GM19395 (cell line): ENCODE data around the gene PKN1.
A peak's percentile ranks its signal among the peaks of the same experiment; 100 is the strongest.
"Not testable (repeated sequence)": the region's sequence is repeated elsewhere in the genome, so short reads cannot be mapped to it uniquely, and the experiment has no call there.

Source experiments
- ATAC-seq: cut with Tn5 transposase; IDR thresholded peaks from one replicate; pipeline ENCODE4 v1.9.1; 2021; ENCODE audit warnings: mild to moderate bottlenecking, moderate library complexity; ENCODE audit not compliant: unreplicated experiment

The PKN1 gene

DNA sequence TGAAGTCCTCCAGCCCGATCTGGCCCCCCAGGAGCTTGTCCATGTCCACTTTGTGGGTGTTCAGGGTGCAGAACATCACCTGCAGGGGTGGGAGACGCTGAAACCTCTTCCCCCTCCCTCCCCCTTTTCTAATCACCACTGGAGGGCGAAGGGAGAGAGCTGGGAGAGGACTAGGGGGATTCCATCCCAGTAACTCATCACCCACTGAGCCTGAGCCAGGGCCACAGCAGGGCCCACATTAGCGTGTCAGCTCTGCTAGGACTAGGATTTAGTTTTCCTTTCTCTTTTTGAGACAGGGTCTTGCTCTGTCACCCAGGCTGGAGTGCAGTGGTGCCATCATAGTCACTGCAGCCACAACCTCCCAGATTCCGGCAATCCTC lies 47.6 kb downstream of the PKN1 start:
- ATAC-seq: no peak

DNA sequence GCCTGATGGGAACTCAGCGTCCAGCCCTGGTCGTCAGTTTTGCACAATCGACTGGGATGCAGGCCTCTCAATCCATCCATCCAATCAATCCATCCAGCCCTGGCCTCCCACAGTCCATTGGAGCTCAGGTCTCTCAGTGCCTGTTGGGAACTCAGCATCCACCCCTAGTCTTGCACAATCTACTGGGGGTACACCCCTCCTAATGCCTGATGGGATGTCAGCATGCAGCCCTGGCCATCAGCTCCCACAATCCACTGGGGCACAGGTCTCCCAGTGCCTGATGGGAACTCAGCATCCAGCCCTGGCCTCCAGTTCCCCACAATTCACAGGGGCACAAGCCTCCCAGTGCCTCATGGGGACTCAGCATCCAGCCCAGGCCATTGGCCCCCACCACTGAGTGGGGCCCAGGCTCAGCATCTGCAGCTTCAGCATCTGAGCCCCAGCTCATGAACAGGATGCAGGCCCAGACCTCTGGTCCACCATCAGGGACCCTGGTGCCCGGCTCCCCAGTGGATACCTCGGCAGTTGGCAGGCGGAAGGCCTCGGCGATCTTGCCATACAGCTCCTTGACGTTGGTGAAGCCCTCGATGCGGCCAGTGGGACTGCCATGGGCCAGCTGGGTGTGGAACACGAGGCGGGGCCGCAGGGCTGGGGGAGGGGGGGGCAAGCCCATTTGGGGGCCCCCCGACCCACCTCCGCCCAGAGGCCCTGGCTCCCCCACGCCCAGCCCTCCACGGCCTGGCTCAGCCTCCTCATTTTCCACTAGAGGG lies 49.3 kb downstream of the PKN1 start:
- no peak for ATAC-seq

DNA sequence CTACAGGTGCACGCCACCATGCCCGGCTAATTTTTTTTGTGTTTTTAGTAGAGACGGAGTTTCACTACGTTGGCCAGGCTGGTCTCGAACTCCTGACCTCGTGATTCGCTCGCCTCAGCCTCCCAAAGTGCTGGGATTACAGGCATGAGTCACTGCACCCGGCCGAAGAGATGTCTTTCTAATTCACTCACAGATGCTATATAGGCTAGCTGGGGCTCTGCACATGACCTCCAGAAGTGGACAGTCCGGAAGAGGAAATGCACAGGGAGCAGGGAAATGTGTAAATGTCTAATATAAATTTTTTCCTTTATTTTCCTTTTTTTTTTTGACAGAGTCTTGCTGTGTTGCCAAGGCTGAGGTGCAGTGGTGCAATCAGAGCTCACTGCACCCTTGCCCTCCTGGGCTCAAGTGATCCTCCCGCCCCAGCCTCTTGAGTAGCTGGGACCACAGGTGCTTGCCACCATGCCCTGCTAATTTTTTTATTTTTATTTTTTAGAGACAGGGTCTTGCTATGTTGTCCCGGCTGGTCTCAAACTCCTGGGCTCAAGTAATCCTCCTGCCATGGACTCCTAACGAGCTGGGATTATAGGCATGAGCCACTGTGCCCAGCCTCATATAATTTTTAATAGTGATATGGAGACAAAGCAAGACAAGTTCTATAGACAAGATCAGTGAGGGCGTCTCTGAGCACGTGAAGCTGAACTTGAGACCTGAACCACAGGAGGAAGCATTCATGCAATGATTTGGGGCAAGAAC lies 54.4 kb downstream of the PKN1 start:
- no peak for ATAC-seq

DNA sequence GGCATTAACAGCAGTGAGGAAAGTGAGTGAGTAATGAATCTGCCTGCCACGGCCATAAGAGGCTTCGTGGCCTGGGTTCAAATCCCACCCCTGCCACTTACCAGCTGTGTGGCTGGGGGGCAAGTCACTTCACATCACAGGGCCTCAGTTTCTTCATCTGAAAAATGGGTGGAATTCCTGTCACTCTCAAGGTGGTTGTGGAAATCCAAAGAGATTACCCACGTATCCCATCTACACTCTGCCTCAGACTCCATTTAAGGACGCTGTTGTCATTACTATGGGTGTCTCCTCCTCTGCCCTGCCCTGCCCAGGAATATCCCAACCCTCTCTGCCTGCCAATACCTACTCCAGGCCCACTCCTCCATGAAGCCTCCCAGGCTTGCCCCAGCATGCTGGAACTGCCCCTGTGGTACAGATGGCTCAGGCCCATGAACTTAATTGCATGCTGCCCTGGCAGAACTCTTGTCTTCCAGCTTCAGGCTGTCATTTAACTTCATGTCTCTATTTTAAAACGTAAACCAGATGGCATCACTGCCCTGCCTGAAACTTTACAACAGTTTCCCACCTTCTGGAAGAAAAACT lies 59.7 kb downstream of the PKN1 start:
- no peak for ATAC-seq

DNA sequence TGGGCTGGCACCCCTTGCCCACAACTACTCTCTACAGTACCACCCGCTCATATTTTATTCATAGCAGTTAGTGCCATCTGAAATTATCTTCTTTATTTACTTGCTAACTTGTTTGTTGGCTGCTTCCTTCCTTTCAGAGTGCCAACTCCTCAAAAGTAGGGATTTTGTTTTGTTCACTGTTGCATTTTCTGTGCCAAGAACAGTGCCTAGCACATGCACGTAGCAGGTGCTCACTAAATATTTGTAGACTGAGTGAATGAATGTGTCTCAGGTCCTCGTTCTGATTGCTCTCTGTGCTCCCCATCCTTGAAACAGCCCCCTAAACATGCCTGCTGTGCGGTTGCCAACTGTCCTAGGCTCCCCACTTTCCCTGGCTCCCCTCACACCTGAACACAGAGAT lies 61.3 kb downstream of the PKN1 start:
- no peak for ATAC-seq

DNA sequence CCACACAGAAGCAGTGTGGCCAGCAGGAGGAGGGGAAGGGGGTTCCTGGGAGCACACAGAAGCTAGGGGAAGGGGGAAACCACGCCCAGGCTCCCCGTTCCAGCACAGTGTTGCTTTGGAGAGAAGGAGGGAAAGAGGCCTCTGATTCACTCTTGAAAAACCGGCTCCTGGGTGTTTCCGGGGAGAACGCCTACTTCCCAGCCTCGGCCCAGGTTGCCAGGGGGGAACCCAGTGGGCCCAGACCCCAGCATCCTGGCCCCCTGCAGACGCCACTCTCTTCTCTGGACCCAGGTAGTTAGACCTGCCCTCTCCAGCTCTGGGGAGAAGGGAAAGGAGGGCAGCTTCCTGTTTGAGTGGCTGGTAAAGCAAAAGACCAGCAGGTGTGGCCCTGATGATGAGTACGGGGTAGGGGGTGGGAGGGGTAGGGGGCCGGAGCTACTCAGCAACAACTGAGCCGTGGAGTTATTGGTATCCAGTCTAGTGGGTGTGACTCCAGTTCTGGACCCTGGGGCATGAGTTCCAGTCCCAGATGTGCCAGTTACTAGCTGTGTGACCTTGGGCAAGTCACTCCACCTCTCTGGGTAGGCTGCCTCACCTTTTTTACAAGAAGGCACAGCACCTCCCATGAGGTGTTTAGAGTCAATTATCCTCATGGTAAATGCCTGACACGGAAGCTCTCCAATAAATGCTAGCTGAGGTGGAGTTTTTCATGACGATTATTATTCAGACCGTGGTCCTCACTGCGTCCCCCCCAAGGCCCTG lies 62.0 kb downstream of the PKN1 start:
- ATAC-seq: no peak

DNA sequence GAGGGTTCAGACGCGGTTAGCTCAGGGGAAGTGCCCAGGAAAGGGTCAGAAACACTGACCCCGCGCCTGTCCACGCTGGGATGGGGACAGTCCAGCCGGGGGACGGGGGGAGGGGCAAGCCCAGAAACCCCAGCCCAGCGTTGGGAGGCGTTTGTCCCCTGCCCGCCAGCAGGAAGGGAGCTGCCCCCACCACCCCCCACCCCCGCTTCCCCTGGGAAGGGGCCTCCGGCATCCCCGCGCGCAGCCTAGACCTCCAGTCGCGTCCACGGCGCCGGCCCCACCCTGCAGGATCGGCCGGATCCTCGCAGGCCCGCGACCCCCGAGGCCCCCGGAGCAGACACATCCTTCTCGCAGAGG lies 62.5 kb downstream of the PKN1 start:
- ATAC-seq: no peak

DNA sequence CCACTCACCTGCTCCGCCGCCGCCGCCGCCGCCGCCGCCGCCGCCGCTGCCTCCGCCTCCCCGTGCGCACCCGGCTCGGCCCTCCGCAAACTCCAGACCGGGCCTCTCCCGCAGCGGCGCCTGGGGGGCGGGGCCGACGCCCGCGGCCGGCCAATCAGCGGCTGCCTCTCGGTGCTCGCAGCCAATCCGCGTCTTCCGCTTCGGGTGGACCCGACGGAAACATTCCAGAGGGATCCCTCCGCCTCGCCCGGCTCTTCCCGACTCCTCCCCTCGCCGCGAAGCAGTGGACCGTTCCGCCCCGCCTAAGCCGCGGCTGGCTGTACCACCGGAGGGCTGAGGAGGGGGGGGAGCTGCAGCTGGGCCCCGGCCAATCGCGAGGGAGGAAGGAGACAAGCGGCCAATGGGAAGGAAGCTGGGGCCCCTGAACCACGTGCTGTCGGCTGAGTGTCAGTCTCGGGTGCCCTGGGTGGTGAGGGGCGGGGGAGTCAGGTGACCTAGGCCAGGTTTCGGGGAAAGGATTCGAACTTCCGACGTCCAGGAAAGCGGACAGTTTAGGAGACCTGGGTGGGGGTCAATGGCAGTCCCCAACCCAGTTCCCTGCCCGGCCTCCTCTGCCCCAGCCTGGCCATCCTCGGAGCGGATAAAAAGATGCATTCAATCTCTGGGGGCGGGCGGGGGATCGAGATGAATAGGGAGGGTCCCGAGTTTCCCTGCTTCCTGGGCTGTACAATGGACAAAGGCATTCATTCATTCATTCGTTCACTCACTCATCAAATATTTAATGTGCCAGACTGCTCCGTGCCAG lies 63.1 kb downstream of the PKN1 start, which contains the start of gene GIPC1:
TSS of gene GIPC1 (minus strand) at position 99 of the 805 bp plus-strand sequence. CDS start 13,151 bp downstream, outside the sequence.
- peak; percentile 66 for ATAC-seq

DNA sequence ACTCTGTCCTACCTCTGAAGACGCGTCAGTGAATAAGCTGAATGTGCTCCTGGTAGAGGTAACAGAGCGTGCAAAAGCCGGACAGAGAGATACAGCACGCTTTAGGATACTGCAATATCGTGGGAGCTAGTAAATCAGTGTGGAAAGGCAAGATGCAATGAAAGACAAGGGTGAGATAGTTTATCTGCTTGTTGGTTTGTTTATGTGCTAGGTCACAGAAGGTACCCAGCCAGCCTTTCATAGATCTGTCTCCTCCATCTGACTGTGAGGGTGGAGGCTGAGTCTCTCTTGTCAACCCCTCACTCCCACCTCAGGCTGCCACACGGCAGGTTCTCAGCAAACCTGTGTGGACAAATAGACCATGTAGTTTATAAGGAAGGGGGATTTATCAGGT lies 63.7 kb downstream of the PKN1 start:
- no peak for ATAC-seq

DNA sequence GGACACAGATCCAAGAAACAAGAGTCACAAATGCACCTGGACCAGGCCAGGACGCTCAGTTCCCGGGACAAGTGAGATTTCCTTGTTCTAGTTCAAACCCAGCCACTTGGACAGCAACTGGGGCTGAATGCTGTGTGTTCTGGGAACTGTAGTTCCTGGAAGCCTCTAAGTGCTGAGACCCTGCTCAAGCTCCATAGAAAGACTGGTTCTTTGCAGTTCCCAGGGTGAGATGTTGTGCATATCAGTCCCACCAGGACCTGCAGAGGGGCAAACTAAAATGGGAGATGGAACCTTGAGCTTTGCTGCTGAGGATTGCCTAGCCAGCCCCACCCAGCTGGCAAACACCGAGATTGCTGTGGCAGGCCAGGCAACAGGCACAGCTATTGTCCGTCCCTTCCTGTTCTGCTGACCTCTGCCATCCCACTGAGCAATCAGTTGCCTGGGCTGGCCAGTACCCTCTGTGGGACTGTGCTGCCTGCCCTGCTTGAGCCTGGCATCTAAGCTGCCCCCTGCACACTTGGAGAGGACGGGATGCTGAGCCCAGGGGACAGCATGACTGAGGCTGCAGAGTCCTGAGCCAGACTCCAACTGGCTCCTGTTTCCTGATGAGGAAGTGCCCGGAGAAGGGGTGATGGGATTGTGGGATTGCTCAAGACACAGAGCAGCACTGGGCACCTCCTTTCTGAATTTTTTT lies 64.3 kb downstream of the PKN1 start:
- no peak for ATAC-seq

DNA sequence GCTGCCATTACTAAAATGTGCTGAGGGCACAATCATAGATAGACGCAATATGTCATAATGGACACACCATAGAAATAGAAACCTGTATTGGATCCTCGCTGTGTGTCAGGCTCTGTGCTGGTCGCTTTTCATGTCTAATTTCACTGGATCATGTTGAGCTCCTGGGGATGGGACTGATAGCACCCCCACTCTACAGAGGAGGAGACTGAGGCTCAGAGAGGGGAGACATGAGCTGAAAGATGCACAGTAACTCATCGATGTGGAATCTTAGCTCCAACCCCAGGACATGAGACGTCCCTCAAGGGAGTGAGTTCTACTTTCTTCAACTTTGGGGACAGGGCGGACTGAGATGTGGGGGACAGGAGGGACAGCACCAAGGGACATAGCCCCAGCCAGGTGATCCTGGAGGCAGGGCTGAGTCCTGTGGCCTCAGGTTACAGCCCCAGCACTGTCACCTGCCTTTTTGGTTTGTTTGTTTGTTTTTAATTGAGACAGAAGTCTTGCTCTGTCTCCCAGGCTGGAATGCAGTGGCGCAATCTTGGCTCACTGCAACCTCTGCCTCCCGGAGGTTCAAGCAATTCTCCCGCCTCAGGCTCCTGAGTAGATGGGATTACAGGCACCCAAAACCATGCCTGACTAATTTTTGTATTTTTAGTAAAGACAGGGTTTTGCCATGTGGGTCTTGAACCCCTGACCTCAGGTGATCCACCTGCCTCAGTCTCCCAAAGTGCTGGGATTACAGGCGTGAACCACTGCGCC lies 69.4 kb downstream of the PKN1 start:
- ATAC-seq: no peak

DNA sequence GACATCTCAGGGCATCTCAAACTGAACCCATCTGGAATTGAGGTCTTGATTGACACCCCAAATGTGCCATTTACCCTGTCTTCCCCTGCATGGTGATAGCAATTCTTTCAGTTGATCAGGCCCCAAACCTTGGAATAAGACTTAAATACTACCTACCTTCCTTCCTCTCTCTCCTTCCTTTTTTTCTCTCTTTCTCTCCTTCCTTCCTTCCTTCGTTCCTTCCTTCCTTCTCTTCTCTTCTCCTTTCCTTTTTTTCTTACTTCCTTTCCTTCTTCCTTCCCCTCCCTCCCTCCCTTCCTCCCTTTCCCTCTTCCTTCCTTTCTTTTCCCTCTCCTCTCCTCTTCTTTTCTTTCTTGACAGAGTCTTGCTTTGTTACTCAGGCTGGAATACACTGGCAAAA lies 70.2 kb downstream of the PKN1 start:
- ATAC-seq: no peak

DNA sequence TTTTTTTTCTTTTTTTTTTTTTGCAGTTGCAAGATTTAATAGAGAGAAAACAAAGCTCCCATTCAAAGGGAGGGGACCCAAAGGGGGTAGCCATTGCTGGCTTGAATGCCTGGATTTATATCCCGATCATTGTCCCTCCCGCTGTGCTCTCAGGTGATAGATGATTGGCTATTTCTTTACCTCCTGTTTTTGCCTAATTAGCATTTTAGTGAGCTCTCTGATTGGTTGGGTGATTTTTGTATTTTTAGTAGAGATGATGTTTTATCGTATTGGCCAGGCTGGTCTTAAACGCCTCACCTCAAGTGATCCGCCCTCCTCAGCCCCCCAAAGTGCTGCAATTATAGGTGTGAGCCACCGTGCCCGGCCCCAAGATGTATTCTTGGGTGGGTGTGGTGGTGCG lies 71.5 kb downstream of the PKN1 start:
- ATAC-seq: not testable (repeated sequence)

DNA sequence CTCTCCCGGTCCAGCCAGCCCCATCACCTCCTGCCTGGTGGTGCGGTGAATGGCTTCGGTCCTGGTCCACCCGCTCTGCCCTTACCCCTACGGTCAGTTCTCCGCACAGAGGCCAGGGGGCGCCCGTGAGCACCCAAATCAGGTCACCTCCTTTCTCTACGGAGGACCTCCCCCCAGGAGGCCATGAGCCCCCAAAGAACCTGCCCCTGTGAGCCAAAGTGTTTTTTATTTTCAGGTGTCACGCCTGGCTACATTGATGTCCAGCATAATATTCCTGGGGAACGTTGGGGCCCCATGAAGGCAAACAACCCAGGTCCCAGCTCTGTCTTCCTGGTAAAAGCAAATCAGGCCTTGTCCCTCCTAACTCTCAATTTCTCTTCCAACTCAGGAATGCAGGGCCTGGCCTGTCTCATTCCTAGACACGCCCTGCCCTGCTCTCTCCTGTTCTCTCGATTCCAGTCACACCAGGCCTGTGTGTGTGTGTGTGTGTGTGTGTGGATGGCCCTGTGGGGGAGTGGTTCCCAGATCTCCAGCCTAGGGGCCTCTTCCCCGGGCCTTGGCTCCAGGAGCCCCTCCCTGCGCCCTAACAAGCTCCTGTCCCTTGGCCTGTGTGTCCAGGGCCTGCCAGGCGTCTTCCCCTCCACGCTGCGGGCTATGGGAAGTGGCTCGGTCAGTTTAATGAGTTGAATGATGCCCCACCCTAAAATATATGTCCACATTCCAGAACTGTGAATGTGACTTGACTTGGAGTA lies 72.6 kb downstream of the PKN1 start:
- no peak for ATAC-seq

DNA sequence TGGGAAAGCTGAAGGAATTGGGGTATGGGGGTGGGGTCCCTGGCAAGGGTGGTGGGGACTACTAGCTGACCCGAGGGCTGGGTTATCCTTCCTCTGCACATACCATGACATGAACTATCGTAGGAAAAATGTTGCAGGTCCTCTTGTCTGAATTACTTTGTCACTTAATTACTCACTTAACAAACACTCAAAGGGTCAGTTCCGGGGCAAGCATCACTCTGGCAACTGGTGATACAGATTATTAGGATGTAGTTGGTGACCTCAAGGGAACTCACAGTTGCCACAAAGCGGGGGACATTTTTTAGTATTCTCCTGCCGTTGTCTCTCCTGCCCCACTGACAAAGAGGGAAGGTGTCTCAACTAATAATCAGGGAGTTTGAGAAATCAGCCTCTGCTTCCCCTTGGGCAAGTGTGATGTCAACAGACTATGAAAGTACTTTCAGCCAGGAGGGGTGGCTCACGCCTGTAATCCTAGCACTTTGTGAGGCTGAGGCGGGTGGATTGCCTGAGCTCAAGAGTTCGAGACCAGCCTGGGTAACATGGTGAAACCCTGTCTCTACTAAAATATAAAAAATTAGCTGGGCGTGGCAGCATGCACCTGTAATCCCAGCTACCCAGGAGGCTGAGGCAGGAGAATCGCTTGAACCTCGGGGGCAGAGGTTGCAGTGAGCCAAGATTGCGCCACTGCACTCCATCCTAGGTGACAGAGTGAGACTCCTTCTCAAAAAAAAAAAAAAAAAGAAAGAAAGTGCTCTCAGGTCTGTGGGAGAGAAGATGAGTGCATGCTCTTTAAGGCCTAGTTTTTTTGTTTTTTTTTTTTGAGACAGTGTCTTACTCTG lies 74.8 kb downstream of the PKN1 start:
- no peak for ATAC-seq

DNA sequence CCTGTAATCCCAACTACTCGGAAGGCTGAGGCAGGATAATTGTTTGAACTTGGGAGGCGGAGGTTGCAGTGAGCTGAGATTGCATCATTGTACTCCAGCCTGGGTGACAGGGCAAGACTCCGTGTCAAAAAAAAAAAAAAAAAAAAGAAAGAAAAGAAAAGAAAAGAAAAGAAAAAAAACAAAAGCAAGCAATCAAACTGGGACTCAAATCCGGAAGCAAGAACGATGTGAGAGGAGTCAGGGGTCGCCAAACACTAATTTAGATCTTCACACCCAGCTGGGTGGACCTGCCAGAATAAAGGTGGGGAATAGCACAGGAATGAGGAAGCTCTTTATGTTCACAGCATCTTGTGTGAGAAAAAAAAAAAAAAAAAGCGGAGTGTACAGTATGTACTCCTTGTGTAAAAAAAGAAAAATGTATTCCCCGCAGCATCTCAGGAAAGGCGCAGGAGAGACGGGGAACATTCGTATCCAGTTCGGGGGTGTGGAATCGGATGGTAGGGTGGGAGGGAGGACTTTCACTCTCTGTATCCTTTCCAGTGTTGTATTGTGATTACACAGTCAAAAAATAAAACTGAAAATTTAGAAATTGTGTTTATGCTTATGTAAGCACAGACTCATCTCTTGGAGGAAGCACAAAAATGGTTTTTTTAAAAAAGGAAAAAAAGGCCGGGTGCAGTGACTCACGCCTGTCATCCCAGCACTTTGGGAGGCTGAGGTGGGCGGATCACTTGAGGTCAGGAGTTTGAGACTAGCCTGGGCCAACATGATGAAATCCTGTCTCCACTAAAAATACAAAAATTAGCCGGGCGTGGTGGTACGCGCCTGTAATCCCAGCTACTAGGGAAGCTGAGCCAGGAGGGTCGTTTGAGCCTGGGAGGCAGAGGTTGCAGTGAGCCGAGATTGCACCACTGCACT lies 77.5 kb downstream of the PKN1 start:
- ATAC-seq: no peak

DNA sequence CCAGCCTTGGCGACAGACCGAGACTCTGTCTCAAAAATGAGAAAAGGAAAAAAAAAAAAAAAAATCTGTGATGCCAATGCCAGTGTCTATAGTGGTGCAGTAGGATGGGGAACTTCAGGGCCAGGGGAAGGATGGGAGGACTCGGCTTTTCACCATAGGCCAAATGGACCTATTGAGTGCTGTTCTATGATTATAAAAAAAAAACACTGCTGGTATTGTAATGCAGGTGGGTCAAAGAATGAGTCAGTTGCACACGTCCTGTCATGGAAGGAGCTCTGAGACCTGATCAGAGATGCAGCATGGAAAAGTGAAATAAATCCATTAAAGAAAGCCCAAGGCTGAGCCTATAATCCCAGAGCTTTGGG lies 78.1 kb downstream of the PKN1 start:
- no peak for ATAC-seq
